SK-N-MC (cell line): ENCODE results near the gene TPX2.

ENCODE experiments used
- DNase-seq: peaks from one replicate; pipeline ENCODE4 v3.0.0-alpha.2; 2011; ENCODE audit warnings: low read depth, low spot score
- H3K27ac ChIP-seq: fragments of 200-600 bp; sonication (generic); 2 replicates; pipeline ENCODE4 v1.5.1; 2016; ENCODE audit warnings: mixed run types
- H3K36me3 ChIP-seq: fragments of 200-600 bp; sonication (generic); 2 replicates; pipeline ENCODE4 v1.6.1; 2017; ENCODE audit warnings: antibody characterized with exemption, low read length, mixed read lengths; ENCODE audit not compliant: insufficient read depth
- H3K4me3 ChIP-seq: fragments of 200-600 bp; sonication (generic); 2 replicates; pipeline ENCODE4 v1.5.1; 2016
- H3K9ac ChIP-seq: fragments of 200-600 bp; sonication (generic); 2 replicates; pipeline ENCODE4 v1.8.0; 2017; ENCODE audit warnings: mixed run types, mixed read lengths; ENCODE audit not compliant: insufficient read length
- H3K9me3 ChIP-seq: fragments of 200-600 bp; sonication (generic); 2 replicates; pipeline ENCODE4 v1.6.1; 2017; ENCODE audit warnings: low read depth, mild to moderate bottlenecking, antibody characterized with exemption, low read length, moderate library complexity, mixed read lengths
- EZH2 ChIP-seq: fragments of 200-600 bp; sonication (generic); IDR thresholded peaks from one replicate; pipeline ENCODE4 v1.6.1; 2017; ENCODE audit warnings: antibody characterized with exemption
- FOXP2 ChIP-seq: optimal IDR thresholded peaks from 2 replicates; pipeline ENCODE3; 2011; ENCODE audit warnings: mild to moderate bottlenecking, moderate library complexity; ENCODE audit not compliant: insufficient read depth; ENCODE audit errors: extremely low read length, control extremely low read depth
- POLR2AphosphoS5 ChIP-seq: IDR thresholded peaks from 2 replicates; pipeline ENCODE4 v1.6.1; 2012; ENCODE audit warnings: mild to moderate bottlenecking, low read depth, low read length, borderline replicate concordance

The TPX2 gene

DNA sequence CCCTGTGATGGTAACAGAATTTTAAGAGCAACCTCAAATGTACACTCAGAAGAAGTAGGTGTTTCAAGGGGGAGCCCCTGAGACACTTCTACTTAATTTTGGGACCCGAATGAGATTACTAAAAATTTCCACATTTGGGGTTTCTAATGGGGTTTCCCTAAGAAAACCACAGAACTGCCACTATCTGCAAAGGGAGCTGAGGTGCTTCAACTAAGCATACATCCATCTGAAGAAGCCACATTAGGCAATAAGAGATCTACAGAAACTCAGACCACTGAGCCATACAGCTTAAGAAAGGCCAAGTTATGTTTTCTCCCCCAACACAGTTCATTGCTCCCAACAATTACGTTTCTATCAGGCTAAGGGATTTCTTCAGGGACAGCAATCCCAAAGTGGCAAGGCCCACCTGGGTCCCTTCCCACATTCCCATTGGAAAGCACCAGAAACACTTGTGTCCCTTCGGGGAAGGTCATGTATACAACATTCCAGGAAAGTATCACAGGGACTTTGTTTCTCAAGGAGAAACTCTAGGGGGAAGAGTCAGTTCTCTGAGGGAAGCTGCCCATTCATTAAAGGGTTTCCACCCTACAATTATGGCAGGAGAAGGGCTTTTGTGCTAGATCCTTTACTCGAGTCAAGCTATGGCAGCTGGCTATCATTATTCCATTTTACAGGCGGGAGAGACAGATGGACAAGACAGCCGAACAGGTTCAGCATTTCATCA, 21.4 kb upstream of the TPX2 start:
- no peak for DNase-seq
- Histone ChIP-seq H3K9ac (no peak overlapping the region), H3K9me3 (no peaks in the 10 kb centered on the region), H3K36me3 (peaks cover 36% of the 10 kb centered on the region), H3K27ac (no peak overlapping the region), H3K4me3 (no peak overlapping the region)
- TF ChIP-seq EZH2: no peak

DNA sequence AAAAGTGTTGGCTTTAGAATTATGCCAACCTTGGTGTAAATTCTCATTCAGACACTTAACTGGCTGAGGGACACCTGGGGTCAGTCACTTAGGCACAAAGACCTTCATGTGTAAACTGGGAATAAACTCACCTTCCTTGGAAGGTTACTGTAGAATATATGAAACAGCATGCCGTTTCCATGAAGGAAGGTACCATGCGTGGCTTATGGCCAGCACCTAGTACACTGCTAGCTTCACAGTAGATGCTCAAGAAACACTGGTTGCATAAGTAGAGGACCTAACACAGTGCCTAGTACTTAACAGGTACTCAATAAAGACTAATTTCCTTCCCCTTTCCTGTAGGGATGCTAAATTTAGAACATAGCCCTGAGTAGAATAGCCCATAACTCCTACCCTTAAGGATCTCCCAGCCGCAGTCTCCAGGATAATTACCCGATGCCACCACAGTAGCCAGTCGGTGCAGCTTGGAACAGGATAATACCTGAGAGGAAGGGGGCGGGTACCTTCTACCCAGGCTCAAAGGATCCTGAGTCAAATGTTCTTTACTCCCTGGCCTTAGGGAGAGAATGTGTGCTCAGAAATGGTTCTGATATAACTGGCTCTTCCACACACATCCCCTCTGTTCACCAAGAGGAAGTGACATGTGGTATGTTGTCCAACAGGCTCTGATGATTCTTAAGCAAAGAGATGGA, 20.0 kb upstream of the TPX2 start:
- no peak for TF ChIP-seq FOXP2
- TF ChIP-seq EZH2: no peak
- TF ChIP-seq POLR2AphosphoS5: no peak
- Histone ChIP-seq H3K9ac (no peak overlapping the region), H3K27ac (no peak overlapping the region), H3K9me3 (no peaks in the 10 kb centered on the region), H3K36me3 (peaks cover 32% of the 10 kb centered on the region), H3K4me3 (no peak overlapping the region)
- no peak for DNase-seq

DNA sequence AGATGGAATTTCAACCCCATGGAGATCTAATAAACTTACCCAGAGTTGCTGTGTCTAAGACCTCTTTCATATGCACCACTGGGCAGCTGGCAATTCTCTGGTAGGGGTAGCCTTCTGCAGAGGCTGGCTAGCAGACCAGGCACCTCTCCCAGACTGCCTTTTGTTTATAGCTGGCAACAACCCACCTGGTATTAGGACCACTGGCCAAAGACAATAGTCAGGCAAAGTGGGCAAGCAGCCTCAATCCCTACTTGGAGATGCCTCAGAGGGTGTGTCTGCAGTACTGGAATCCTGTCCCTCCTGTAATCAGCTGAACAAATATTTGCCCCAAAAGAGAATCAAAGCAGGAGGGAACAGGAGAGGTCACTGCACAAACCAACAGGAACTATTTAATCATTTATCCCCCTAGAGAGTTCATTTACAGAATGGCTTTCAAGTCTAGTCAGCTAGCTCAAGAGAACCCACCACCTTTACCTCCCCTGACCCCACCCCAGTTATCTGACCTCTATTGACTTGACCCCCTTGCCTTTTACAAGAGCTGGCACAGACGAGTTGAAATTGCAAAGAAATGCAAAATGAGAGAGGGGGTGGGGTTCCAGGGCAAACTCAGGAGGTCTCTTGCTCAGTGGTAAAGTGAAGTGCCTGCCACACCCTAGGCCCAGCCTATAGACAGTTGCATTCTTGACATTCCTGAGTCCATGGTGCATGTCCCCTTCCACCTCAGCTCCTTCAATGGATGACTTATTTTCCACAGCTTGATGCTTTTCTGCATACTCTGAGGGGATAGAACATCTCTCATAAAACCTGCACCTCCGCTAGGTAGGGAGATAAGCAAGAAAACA, 19.2 kb upstream of the TPX2 start:
- no peak for DNase-seq
- TF ChIP-seq POLR2AphosphoS5: no peak
- TF ChIP-seq FOXP2: no peak
- no peak for TF ChIP-seq EZH2
- no peak overlapping the region for H3K9ac ChIP-seq
- peak overlapping the region; percentile 60 for H3K4me3 ChIP-seq
- peaks cover 28% of the 10 kb centered on the region for H3K36me3 ChIP-seq
- H3K27ac ChIP-seq: 0 out of 2 replicates have a peak overlapping the region, but pooled peaks have one; percentile 12
- H3K9me3 ChIP-seq: no peaks in the 10 kb centered on the region

DNA sequence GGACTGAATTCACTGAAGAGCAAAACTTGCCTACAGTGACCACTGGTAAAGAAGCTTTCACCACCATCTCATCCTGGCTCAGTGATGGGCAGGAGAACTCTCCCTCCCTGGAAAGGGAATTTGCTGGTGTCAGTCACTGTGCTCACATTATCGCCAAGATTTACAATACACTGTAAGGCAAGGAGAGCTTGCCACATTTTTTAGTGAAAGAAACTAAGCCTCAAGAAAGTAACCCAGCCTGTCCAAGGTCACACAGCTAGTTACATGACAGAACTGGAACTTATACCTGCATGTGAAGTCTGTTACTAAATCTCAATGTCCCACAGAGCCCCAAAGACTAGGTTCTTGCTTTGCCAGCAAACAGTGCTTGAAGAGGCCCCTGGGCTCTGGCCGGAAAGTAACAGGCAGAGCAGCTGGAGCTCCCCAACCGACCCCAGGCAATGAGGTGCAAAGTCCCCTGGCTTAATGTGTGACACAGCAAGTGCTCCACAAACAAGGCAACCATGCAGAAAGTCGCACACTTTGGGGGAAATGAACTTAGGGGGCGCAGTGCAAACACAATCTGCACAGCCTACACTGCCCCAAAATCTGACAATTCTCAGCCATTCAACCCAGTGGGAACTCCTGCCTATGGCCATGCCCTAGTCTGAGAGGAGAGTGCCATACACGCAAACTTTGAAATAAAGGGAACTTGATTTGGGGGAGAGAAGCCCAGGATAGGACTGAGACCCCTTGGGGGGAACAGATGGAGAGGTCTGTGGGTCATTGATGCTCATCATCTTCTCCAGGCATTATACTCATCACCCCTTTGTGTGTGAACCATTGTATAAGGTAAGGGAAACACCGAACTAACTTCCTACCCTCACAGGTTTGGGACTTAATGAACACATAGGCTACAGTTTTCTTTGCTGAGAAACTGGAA, 18.3 kb upstream of the TPX2 start:
- H3K36me3 ChIP-seq: peaks cover 28% of the 10 kb centered on the region
- DNase-seq: no peak
- H3K9me3 ChIP-seq: no peaks in the 10 kb centered on the region
- H3K4me3 ChIP-seq: peak overlapping the region; percentile 60
- TF ChIP-seq POLR2AphosphoS5: no peak
- H3K27ac ChIP-seq: 0 out of 2 replicates have a peak overlapping the region, but pooled peaks have one; percentile 12
- peak overlapping the region; percentile 47 for H3K9ac ChIP-seq

DNA sequence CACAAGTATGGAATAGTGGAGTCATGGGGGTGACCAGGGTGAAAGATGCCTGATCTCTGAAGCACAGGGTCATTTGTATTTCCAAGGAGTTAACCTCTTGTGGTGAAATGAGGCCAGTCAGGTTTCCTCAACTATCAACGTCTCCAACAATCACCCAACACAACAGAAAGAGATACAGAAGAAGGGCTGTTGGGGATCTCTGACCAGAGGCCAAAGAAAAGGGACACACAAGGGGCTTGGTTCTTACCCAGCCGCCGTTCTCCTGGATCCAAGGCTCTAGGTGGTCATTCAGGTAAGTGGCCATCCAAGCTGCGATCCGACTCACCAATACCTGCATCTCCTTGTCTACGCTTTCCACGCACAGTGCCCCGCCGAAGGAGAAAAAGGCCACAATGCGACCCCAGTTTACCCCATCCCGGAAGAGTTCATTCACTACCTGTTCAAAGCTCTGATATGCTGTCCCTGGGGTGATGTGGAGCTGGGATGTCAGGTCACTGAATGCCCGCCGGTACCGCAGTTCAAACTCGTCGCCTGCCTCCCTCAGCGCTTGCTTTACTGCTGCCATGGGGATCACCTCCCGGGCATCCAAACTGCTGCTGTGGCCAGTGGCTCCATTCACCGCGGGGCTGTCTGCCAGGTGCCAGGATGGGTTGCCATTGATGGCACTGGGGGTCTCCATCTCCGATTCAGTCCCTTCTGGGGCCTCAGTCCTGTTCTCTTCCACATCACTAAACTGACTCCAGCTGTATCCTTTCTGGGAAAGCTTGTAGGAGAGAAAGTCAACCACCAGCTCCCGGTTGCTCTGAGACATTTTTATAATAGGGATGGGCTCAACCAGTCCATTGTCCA, 17.5 kb upstream of the TPX2 start:
- no peaks in the 10 kb centered on the region for H3K9me3 ChIP-seq
- peaks cover 28% of the 10 kb centered on the region for H3K36me3 ChIP-seq
- no peak for DNase-seq
- peak overlapping the region; percentile 47 for H3K9ac ChIP-seq
- H3K4me3 ChIP-seq: peak overlapping the region; percentile 94
- TF ChIP-seq POLR2AphosphoS5 (no peak), EZH2 (no peak), FOXP2 (no peak)
- H3K27ac ChIP-seq: no peak overlapping the region

DNA sequence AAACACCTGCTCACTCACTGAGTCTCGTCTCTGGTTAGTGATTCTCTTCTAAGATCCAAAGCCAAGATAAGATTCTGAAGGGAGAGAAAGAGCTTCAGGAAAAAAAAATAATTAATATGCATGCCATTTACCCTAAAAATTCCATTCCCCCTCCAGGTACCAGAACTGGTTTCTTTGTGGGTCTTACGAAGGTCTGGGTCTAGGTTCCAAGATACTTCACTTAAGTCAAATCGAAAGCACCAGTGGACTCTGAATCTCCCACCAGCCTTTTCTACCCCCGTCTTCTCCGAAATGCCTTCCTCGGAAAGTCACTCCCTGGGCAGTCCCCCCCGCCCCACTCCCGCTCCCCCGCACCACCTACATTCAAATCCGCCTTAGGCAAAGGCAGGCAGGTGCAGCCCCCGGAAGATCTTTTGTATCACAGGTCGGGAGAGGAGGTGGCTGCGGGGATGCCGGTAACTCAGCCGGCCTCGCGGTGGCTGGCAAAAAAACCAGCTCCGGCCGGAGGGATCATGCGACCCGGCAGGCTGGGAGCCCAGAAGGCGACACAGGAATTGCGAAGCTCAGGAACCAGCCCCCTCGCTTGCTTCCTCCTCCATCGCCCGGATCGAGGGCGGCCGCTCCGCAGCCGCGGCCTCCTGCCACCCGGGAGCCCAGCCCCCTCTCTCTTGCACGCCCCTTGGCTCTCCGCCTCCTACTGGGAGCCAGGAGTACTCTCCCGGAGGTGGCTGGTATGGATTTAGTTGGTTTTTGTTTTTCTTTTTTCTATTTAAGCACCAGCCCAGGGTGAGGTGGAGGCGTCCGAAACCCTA, 16.6 kb upstream of the TPX2 start, which contains the start of gene BCL2L1:
Gene BCL2L1, minus strand, starts transcription at position 612 of the 812 bp plus-strand sequence. CDS start 650 bp downstream, outside the sequence.
- peaks cover 28% of the 10 kb centered on the region for H3K36me3 ChIP-seq

More for the DNA sequence above, 16.6 kb upstream of the TPX2 start, which contains the start of gene BCL2L1:
- DNase-seq: no peak
- Histone ChIP-seq H3K27ac (peak within 1 kb of the TSS; percentile 79), H3K4me3 (peak within 1 kb of the TSS; percentile 94), H3K9ac (peak within 1 kb of the TSS; percentile 86), H3K9me3 (no peaks in the 10 kb centered on the region)
- no peak for TF ChIP-seq EZH2
- TF ChIP-seq FOXP2: no peak
- no peak for TF ChIP-seq POLR2AphosphoS5
